Uterus (tissue), 2 donors: ENCODE measurements around the gene SLC25A21.

Source experiments
- CTCF ChIP-seq, 4 experiments: fragments of 200-600 bp in 2 of 4; fragments of 450-650 bp in 2 of 4; sonication (generic) in 2 of 4; IDR thresholded peaks; one replicate each; pipeline ENCODE4 v1.5.1; 2016 to 2019; ENCODE audit warnings: antibody characterized with exemption in 4 of 4, mild to moderate bottlenecking in 2 of 4, moderate library complexity in 1 of 4
- POLR2A ChIP-seq, 2 donors: fragments of 450-650 bp; IDR thresholded peaks; one replicate each; pipeline ENCODE4 v1.6.1; 2016; ENCODE audit warnings: antibody characterized with exemption in 2 of 2, mild to moderate bottlenecking in 1 of 2, moderate library complexity in 1 of 2

- TF ChIP-seq CTCF (IDR thresholded peaks at IDR 0.05) (no peak), POLR2A (IDR thresholded peaks at IDR 0.05) (no peak)
Measured at GRCh38 chr14:37144729-37145363, 27.6 kb downstream of the SLC25A21 start.
